Activated naive CD4-positive, alpha-beta T cell treated with anti-CD3 and anti-CD28 coated beads, Interleukin-2, amount 10 ng/mL, durations not matched to agents 7 days and 5 days (primary cell): ENCODE results near the gene DDX19B.
A peak's percentile ranks its signal among the peaks of the same experiment; 100 is the strongest.
"Not testable (repeated sequence)": the region's sequence is repeated elsewhere in the genome, so short reads cannot be mapped to it uniquely, and the experiment has no call there.

Experiments used
- CTCF ChIA-PET: fragments of 350-600 bp; sonication (Branson Sonifier 250); formaldehyde crosslinking; loops from one replicate; lab custom pipeline; 2021; ENCODE audit warnings: antibody characterized with exemption; lab: Charles Lee
- DNase-seq: peaks from one replicate; pipeline ENCODE4 v3.0.0-alpha.2; 2020
- H3K27ac Mint-ChIP-seq: one replicate; pipeline ENCODE4 v1.8.0; 2021; ENCODE audit warnings: mild to moderate bottlenecking, moderate library complexity, mixed read lengths
- H3K27me3 Mint-ChIP-seq: one replicate; pipeline ENCODE4 v1.8.0; 2021; ENCODE audit warnings: mild to moderate bottlenecking, mixed read lengths
- H3K36me3 Mint-ChIP-seq: one replicate; pipeline ENCODE4 v1.8.0; 2021; ENCODE audit warnings: mixed read lengths
- H3K4me1 Mint-ChIP-seq: one replicate; pipeline ENCODE4 v1.8.0; 2021; ENCODE audit warnings: mixed read lengths
- H3K4me3 Mint-ChIP-seq: one replicate; pipeline ENCODE4 v1.8.0; 2021; ENCODE audit warnings: mild to moderate bottlenecking, moderate library complexity, mixed read lengths
- H3K9me3 Mint-ChIP-seq: one replicate; pipeline ENCODE4 v1.8.0; 2021; ENCODE audit warnings: mixed read lengths

Gene DDX19B

DNA sequence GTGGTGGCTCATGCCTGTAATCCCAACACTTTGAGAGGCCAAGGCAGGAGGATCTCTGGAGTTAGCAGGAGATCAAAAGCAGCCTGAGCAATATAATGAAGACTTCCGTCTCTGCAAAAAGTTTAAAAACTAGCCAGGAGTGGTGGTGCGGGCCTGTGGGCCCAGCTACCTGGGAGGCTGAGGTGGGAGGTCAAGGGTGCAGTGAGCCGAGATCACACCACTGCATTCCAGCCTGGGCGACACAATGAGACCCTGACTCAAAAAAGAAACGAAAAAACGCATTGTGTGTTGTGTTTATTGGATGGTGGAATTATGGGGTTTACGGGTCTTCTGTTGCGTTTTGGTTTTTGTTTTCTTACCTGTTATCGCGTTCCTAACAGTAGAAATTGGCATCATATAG is 46.9 kb downstream of the DDX19B start:
- H3K4me3 Mint-ChIP-seq = peak overlapping the region; percentile 89
- H3K4me1 Mint-ChIP-seq = peaks cover 35% of the 10 kb centered on the region
- peaks cover 3% of the 10 kb centered on the region for H3K36me3 Mint-ChIP-seq
- no peaks in the 10 kb centered on the region for H3K27me3 Mint-ChIP-seq
- peak overlapping the region; percentile 98 for H3K27ac Mint-ChIP-seq
- no peaks in the 10 kb centered on the region for H3K9me3 Mint-ChIP-seq
- CTCF ChIA-PET = interaction anchor here (0.8 kb wide), 1 partner anchor 30 kb away, joined by 3 read pairs; no protein-coding TSS in a partner anchor
- no peak for DNase-seq

DNA sequence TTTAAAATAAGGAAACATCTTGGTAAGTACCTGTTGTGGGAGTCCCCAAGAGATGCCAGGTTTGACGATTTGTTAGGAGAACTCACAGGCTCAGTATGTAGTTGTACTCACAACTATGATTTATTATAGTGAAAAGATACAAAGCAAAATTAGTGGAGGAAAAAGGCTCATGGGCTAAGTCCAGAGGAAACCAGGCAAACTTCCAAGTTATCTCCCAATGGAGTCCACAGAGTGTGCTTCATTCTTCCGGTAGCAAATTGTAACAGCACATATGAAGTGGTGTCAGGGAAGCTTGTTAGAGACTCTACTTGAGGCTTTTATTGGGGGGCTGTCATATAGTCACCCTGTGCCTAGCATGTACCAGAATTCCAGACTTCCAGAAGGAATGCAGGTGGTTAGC is 50.0 kb downstream of the DDX19B start:
- no peak overlapping the region for H3K4me3 Mint-ChIP-seq
- CTCF ChIA-PET = no interaction called here
- H3K27ac Mint-ChIP-seq = no peak overlapping the region
- no peak for DNase-seq
- peaks cover 35% of the 10 kb centered on the region for H3K4me1 Mint-ChIP-seq
- no peaks in the 10 kb centered on the region for H3K27me3 Mint-ChIP-seq
- peaks cover 9% of the 10 kb centered on the region for H3K36me3 Mint-ChIP-seq
- H3K9me3 Mint-ChIP-seq = no peaks in the 10 kb centered on the region

DNA sequence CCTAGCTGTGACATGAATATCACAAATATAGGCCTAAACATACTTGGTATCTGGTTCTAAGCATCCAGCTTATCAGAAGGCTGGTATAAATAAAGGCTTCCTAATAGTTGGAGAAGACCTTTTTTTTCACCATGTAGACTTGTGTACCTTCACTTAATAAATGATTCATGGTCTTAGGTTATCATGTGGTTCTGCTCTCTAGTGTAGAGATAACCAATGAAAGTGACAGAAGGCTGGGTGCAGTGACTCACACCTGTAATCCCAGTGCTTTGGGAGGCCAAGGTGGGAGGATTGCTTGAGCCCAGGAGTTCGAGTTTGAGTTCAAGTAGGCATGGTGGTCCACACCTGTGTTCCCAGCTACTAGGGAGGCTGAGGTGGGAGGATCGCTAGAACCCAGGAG is 50.8 kb downstream of the DDX19B start:
- no peak overlapping the region for H3K27ac Mint-ChIP-seq
- H3K36me3 Mint-ChIP-seq = peaks cover 12% of the 10 kb centered on the region
- peaks cover 35% of the 10 kb centered on the region for H3K4me1 Mint-ChIP-seq
- CTCF ChIA-PET = no interaction called here
- no peaks in the 10 kb centered on the region for H3K27me3 Mint-ChIP-seq
- no peaks in the 10 kb centered on the region for H3K9me3 Mint-ChIP-seq
- H3K4me3 Mint-ChIP-seq = no peak overlapping the region
- DNase-seq = no peak

DNA sequence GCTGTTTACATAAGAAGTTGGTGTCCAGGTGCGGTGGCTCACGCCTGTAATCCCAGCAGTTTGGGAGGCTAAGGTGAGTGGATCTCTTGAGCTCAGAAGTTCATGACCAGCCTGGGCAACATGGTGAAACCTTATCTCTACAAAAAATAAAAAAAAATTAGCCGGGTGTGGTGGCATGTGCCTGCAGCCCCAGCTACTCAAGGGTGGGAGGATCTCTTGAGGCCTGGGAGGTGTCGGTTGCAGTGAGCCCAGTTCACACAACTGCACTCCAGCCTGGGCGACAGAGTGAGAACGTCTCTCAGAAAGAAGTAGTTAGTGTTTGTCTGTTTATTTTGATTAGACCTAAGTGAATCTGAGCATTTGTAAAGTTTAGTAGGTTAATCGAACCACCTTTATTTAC is 60.6 kb downstream of the DDX19B start:
- Mint-ChIP-seq H3K27me3 (no peaks in the 10 kb centered on the region), H3K4me3 (no peak overlapping the region), H3K9me3 (no peaks in the 10 kb centered on the region), H3K4me1 (no peaks in the 10 kb centered on the region), H3K36me3 (peaks cover 33% of the 10 kb centered on the region), H3K27ac (no peak overlapping the region)
- DNase-seq = no peak
- CTCF ChIA-PET = interaction anchor here (1.0 to 1.1 kb wide), 2 partner anchors 10 to 28 kb away, joined by 3 to 4 read pairs; no protein-coding TSS in a partner anchor

DNA sequence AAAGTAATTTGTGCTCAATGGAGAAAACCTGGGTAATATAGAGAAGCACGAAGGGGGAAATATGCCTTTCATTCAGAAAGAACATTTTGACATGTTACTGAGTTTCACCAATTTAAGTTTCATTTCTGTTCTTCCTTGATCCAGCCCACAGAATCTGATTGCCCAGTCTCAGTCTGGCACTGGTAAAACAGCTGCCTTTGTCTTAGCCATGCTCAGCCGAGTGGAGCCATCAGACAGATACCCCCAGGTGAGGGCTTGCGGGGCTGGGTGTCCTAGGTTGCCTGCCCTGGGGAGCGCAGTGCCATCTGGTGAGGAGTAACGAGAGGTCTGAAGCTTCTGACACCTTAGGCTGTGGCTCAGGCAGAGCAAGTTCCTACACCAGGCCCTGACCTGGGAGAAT is 65.4 kb downstream of the DDX19B start:
- CTCF ChIA-PET = interaction anchor here (0.7 to 1.1 kb wide), 2 partner anchors 17 to 132 kb away, joined by 3 read pairs; no protein-coding TSS in a partner anchor
- DNase-seq = no peak
- Mint-ChIP-seq H3K9me3 (no peaks in the 10 kb centered on the region), H3K4me3 (no peak overlapping the region), H3K4me1 (no peaks in the 10 kb centered on the region), H3K27me3 (no peaks in the 10 kb centered on the region), H3K36me3 (peaks cover 29% of the 10 kb centered on the region), H3K27ac (no peak overlapping the region)

DNA sequence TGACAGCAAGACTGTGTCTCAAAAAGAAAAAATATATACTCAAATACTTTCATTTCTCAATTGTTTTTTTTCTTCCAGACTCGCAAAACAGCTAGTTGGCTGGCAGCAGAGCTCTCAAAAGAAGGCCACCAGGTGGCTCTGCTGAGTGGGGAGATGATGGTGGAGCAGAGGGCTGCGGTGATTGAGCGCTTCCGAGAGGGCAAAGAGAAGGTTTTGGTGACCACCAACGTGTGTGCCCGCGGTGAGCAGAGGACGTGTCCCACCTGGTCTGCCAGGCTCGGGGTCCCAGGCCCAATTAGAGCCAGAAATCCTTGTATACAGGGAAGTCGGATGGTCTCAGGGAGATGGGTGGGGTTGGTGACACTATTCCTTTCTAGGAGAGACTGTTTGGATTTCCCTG is 71.2 kb downstream of the DDX19B start:
- not testable (repeated sequence) for H3K4me3 Mint-ChIP-seq, H3K4me1 Mint-ChIP-seq, H3K27me3 Mint-ChIP-seq, H3K9me3 Mint-ChIP-seq
- H3K27ac Mint-ChIP-seq = peak overlapping the region; percentile 75
- H3K36me3 Mint-ChIP-seq = peaks cover 42% of the 10 kb centered on the region
- CTCF ChIA-PET = interaction anchor here (0.7 to 2.2 kb wide), 10 partner anchors 9 to 283 kb away, joined by 3 to 17 read pairs (median 4); partner anchors contain the start of gene FCSK
- peak; percentile 58 for DNase-seq

DNA sequence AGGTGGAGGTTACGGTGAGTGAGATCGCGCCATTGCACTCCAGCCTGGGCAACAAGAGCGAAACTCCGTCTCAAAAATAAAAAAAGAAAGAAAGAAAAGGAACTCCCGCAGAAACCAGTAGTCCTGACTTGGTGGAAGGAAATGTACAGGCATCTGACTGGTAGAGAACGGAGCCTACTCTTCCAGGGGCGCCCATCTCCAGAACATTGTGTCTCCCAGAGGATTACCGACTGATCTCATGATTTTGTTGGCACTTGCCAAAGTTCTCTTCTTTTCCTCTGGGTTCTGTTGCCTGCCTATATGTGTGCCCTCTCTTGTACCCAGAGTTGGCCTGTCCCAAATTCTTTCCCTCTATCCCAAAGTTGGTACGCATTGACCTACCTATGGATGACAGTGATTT is 71.9 kb downstream of the DDX19B start:
- no peaks in the 10 kb centered on the region for H3K9me3 Mint-ChIP-seq
- H3K4me1 Mint-ChIP-seq = peaks cover 4% of the 10 kb centered on the region
- no peaks in the 10 kb centered on the region for H3K27me3 Mint-ChIP-seq
- no peak overlapping the region for H3K4me3 Mint-ChIP-seq
- peaks cover 46% of the 10 kb centered on the region for H3K36me3 Mint-ChIP-seq
- CTCF ChIA-PET = interaction anchor here (1.9 to 2.2 kb wide), 2 partner anchors 9 to 10 kb away, joined by 6 to 17 read pairs; no protein-coding TSS in a partner anchor
- no peak for DNase-seq
- H3K27ac Mint-ChIP-seq = peak overlapping the region; percentile 16

DNA sequence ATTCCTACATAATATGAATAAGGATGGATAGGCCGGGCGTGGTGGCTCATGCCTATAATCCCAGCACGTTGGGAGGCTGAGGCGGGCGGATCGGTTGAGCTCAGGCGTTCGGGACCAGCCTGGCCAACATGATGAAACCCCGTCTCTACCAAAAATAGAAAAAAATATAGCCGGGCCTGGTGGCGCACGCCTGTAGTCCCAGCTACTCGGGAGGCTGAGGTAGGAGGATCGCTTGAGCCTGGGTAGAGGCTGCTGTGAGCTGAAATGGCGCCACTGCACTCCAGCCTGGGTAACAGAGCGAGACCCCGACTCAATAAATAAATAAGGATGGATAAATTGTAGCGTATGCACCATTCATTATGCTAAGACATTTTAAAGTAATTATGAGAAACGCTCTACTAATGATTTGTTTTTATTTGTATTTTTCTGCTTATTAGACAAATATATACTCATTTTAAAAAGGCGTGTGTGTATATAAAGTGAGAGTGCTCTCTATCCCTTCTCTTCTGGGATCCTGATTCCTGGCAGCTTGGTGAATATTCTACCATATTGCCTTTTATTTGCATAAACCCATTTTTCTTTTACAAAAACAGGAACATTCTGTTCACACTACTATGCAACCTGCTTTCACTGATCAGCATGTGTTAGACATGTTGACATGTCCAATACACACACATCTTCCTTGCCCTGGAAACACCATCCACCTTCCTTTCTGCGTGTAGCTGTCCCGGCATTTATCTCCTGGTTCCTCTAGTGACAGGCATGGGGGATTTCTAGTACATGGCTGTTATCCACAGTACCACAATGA is 74.1 kb downstream of the DDX19B start:
- CTCF ChIA-PET = interaction anchor here (0.7 kb wide), 1 partner anchor 110 kb away, joined by 3 read pairs; no protein-coding TSS in a partner anchor
- Mint-ChIP-seq H3K9me3 (no peaks in the 10 kb centered on the region), H3K27me3 (no peaks in the 10 kb centered on the region), H3K36me3 (peaks cover 48% of the 10 kb centered on the region), H3K27ac (no peak overlapping the region), H3K4me3 (no peak overlapping the region), H3K4me1 (peaks cover 10% of the 10 kb centered on the region)
- no peak for DNase-seq

DNA sequence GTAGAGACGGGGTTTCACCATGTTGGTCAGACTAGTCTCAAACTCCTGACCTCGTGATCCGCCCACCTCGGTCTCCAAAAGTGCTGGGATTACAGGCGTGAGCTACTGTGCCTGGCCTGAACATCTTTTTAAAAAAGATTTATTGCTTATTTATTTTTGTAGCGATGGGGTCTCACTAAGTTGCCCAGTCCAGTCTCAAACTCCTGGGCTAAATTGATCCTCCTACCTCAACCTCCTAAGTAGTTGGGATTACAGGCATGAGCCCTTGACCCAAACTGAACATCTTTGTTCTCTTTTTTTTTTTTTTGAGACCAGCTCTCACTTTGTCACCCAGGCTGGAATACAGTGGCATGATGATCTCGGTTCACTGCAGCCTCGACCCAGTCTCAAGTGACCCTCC is 75.2 kb downstream of the DDX19B start:
- peaks cover 14% of the 10 kb centered on the region for H3K4me1 Mint-ChIP-seq
- CTCF ChIA-PET = no interaction called here
- H3K27me3 Mint-ChIP-seq = no peaks in the 10 kb centered on the region
- H3K36me3 Mint-ChIP-seq = peaks cover 43% of the 10 kb centered on the region
- no peak overlapping the region for H3K27ac Mint-ChIP-seq
- no peak overlapping the region for H3K4me3 Mint-ChIP-seq
- no peaks in the 10 kb centered on the region for H3K9me3 Mint-ChIP-seq
- no peak for DNase-seq

DNA sequence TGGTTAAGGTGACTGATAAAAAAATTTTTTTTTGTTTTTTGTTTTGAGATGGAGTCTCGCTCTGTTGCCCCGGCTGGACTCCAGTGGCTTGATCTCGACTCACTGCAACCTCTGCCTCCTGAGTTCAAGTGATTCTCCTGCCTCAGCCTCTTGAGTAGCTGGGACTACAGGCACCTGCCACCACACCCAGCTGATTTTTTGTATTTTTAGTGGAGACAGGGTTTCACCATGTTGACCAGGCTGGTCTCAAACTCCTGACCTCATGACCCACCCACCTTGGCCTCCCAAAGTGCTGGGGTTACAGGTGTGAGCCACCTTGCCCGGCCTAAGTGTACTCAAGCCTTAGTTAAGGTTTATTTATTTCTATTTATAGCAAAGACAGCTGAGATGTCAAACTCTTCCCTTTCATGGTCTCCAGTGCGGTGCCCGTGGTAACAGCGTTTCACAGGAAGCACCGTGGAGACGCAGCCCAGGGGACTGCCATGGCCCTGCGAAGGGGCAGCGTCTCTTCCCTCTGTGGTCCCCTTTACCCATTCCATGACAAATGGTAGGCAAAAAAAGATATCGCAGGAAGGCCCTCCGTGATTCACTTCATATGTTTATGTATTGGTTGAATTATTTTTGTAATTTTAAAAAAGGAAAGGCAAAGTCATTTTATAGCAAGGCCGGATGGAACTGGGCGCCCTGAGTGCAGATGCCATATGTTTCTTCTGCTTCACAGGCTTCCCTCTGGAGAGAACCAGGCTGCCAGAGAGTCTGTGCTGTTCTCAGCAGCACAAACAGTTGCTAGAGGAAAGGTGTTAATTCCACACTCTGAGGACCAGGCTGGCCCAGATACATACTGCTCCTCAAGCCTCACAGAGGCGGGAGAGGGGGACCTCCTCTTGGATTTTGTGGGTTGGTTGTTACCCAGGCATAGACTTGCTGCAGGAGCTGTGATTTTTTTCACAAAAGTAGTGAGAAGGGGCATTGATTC is 76.9 kb downstream of the DDX19B start:
- no peak for DNase-seq
- Mint-ChIP-seq H3K36me3 (peaks cover 46% of the 10 kb centered on the region), H3K4me3 (no peak overlapping the region), H3K4me1 (peaks cover 17% of the 10 kb centered on the region), H3K9me3 (no peaks in the 10 kb centered on the region), H3K27me3 (no peaks in the 10 kb centered on the region), H3K27ac (no peak overlapping the region)
- CTCF ChIA-PET = no interaction called here

DNA sequence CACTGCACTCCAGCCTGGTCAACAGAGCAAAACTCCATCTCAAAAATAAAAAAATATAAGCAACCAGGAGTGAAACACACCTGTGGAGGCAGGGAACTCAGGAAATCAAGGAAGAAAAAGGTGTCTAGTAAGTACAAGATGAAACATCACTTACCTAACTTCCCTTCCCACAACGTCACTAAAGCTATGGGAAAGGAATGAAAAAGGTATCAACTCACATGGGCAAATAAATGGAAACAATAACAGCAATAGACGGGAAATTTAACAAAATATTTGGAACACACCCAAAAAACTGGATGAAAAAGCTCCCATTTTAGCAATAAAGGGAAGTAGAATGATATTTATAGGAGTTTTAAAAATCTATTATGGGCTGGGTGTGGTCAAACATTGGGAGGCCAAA is 78.8 kb downstream of the DDX19B start:
- CTCF ChIA-PET = interaction anchor here (1.0 kb wide), 1 partner anchor 393 kb away, joined by 4 read pairs; no protein-coding TSS in a partner anchor
- H3K36me3 Mint-ChIP-seq = peaks cover 34% of the 10 kb centered on the region
- H3K9me3 Mint-ChIP-seq = no peaks in the 10 kb centered on the region
- H3K27ac Mint-ChIP-seq = peak overlapping the region; percentile 56
- peaks cover 18% of the 10 kb centered on the region for H3K4me1 Mint-ChIP-seq
- no peaks in the 10 kb centered on the region for H3K27me3 Mint-ChIP-seq
- no peak for DNase-seq
- H3K4me3 Mint-ChIP-seq = no peak overlapping the region

DNA sequence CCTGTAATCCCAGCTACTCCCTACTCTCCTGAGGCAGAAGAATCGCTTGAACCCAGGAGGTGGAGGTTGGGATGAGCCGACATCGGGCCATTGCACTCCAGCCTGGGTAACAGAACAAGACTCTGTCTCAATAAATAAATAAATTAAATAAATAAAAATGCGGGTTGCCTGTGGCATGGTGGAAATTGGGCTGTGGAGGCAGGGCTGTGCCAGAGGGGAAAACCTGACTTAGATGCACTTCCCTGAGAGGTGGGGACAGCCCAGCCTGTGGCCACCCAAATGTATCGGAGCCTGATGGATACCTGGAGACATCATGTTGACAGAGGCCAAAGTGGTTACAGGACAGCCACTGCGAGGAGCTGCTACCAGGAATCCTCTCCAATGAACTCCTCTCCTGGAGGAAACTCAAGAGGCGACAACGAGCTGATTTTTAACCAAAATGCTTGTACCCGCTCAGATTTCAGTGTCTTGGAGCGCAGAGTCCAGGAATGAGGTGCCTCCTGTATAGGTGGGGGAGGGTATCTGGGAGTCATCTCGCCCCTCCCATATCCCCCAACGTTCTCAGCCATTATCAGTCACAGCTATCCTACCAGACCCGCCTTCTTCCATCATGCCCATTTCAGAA is 80.0 kb downstream of the DDX19B start:
- Mint-ChIP-seq H3K27me3 (no peaks in the 10 kb centered on the region), H3K4me1 (peaks cover 21% of the 10 kb centered on the region), H3K36me3 (peaks cover 32% of the 10 kb centered on the region), H3K9me3 (no peaks in the 10 kb centered on the region), H3K27ac (peak overlapping the region; percentile 93), H3K4me3 (peak overlapping the region; percentile 90)
- no peak for DNase-seq
- CTCF ChIA-PET = interaction anchor here (3.6 kb wide), 1 partner anchor 9 kb away, joined by 17 read pairs; no protein-coding TSS in a partner anchor

DNA sequence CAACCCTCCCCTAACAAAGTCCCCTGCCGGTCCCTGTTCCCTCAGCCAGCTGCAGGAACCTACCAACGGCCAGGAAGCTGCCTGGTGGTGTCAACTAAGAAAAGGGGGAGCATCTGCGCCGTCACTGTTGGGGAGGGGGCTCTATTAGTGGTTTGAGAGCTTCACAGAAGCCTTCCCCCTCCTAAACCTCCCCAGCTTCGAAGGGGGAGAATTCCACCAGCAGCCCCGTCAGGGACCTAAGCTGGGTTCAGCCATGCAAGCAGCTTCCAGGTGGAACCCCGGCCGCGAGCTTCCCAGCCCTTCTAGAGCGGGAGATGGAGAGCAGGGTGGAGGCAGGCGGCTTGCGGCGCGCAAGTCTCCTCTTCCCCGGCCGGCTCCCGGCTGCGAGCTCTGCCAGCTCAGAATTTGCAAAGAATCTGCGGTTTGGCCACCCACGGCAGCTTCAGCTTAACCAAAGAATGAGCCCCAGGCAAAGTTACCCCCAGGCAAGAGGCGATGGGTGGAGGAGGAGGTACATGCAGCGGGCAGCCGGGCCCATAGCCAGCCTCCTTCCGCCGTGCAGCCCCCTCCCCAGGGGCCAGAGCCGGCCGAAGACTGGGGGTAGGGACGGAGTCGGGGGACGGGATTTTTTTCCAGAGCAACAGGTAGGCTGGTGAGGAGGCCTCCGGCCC is 81.4 kb downstream of the DDX19B start:
- H3K4me1 Mint-ChIP-seq = peaks cover 21% of the 10 kb centered on the region
- peak overlapping the region; percentile 90 for H3K4me3 Mint-ChIP-seq
- no peaks in the 10 kb centered on the region for H3K9me3 Mint-ChIP-seq
- no peaks in the 10 kb centered on the region for H3K27me3 Mint-ChIP-seq
- CTCF ChIA-PET = interaction anchor here (1.0 to 3.6 kb wide), 10 partner anchors 11 to 272 kb away, joined by 3 to 17 read pairs (median 3); no protein-coding TSS in a partner anchor
- H3K27ac Mint-ChIP-seq = peak overlapping the region; percentile 93
- peaks cover 29% of the 10 kb centered on the region for H3K36me3 Mint-ChIP-seq
- DNase-seq = peak; percentile 71
